ENCODE measurements around the gene ZSCAN29.

- TF ChIP-seq CTCF (IDR thresholded peaks at IDR 0.05) (no peak), POLR2A (IDR thresholded peaks at IDR 0.05) (no peak)
Observed at GRCh38 chr15:43382310-43382709, 11.5 kb upstream of the ZSCAN29 start.

Data from adrenal gland (tissue), 5 donors.